ENCODE data around the gene SCN1B. TPM values are rescaled to one million over a fixed set of nuclear protein-coding genes. Genes with fewer than 3 reads are reported as not detected.
A peak's percentile ranks its signal among the peaks of the same experiment; 100 is the strongest.
"Not testable (repeated sequence)": the region's sequence is repeated elsewhere in the genome, so short reads cannot be mapped to it uniquely, and the experiment has no call there.

SCN1B gene
- total RNA-seq, 2 experiments from 2014 or later, result 0.43 to 0.50 TPM

- ChIA-PET CTCF (interaction anchor here (0.8 to 4.2 kb wide), 10 partner anchors 9 to 917 kb away, joined by 3 to 57 read pairs (median 3); partner anchors contain the start of gene ZNF302), POLR2A (interaction anchor here (0.6 to 5.3 kb wide), 9 partner anchors 13 to 337 kb away, joined by 3 to 53 read pairs (median 3); partner anchors contain the start of genes FXYD5, GRAMD1A and ZNF302)
- H3K36me3 Mint-ChIP-seq (ENCODE audit: low read depth), result peaks cover 77% of the 10 kb centered on the region
- peak overlapping the region; percentile 79 for H3K27ac Mint-ChIP-seq
- peak overlapping the region; percentile 40 for H3K4me3 Mint-ChIP-seq
- peaks cover 50% of the 10 kb centered on the region for H3K4me1 Mint-ChIP-seq
- DNase-seq, result peak; percentile 78
- H3K27me3 Mint-ChIP-seq, result no peaks in the 10 kb centered on the region
- H3K9me3 Mint-ChIP-seq, result no peaks in the 10 kb centered on the region
Measured at GRCh38 chr19:35013820-35014754, 16.2 kb upstream of the SCN1B start.

DNA sequence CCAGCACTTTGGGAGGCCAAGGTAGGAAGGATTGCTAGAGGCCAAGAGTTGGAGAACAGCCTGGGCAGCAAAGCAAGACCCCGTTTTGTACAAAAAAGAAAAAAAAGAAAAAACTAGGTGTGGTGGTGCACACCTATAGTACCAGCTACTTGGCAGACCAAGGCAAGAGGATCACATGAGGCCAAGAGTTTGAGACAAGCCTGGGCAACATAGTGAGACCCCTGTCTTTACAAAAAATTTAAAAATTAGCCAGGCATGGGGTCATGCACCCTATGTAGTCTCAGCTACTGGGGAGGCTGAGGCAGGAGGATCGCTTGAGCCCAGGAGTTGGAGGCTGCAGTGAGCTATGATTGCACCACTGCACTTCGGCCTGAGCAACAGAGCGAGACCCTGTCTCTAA is 15.5 kb upstream of the SCN1B start:
- H3K27ac Mint-ChIP-seq, result peak overlapping the region; percentile 79
- peaks cover 75% of the 10 kb centered on the region for H3K36me3 Mint-ChIP-seq (ENCODE audit: low read depth)
- not testable (repeated sequence) for DNase-seq, H3K9me3 Mint-ChIP-seq, H3K27me3 Mint-ChIP-seq, H3K4me3 Mint-ChIP-seq
- ChIA-PET CTCF (interaction anchor here (0.8 to 4.2 kb wide), 8 partner anchors 8 to 916 kb away, joined by 3 to 57 read pairs (median 3); partner anchors contain the start of gene ZNF302), POLR2A (interaction anchor here (0.6 to 5.3 kb wide), 7 partner anchors 13 to 337 kb away, joined by 3 to 53 read pairs (median 4); partner anchors contain the start of genes FXYD5, GRAMD1A and ZNF302)
- H3K4me1 Mint-ChIP-seq, result peaks cover 50% of the 10 kb centered on the region

DNA sequence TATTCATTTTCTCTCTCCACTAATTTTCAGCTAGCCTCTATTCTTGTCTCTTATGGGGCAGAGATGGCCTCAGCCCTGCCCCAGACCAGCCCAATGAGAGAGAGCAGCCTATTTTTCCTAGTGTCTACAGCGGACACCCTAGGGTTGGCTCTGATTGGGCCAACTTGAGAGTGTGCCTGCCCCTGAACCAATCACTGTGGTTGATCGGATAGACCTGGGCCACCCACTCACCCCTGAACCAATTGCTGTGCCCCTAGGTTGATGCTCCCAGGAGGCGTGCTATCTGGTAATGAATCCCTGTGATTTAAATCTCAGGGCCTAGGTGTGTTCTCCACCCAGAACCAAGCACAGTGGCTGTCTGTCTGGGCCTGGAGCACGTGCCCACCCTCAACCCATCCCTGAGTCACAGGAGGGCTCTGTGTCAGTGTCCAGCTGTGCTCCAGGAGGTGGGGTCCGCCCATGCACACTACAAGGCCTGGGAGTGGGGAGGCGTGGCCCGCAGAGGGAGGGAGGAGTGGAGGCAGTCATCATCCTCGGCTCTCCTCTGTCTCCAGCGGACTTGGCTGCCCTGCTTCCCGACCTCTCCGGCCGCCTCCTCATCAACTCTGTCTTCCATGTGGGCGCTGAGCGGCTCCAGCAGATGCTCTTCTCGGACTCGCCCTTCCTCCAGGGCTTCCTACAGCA is 14.9 kb upstream of the SCN1B start:
- Mint-ChIP-seq H3K4me1 (peaks cover 47% of the 10 kb centered on the region), H3K9me3 (no peaks in the 10 kb centered on the region), H3K27me3 (no peaks in the 10 kb centered on the region), H3K27ac (no peak overlapping the region), H3K36me3 (ENCODE audit: low read depth) (peaks cover 71% of the 10 kb centered on the region), H3K4me3 (no peak overlapping the region)
- ChIA-PET CTCF (interaction anchor here (3.8 to 4.2 kb wide), 2 partner anchors 14 to 42 kb away, joined by 20 to 57 read pairs; no protein-coding TSS in a partner anchor), POLR2A (interaction anchor here (0.9 to 5.3 kb wide), 2 partner anchors 14 to 23 kb away, joined by 5 to 53 read pairs; partner anchors contain the start of gene GRAMD1A)
- no peak for DNase-seq

- ChIA-PET CTCF (no interaction called here), POLR2A (interaction anchor here (5.3 kb wide), 1 partner anchor 14 kb away, joined by 53 read pairs; the partner anchor contains the start of gene GRAMD1A)
- Mint-ChIP-seq H3K27ac (no peak overlapping the region), H3K4me3 (no peak overlapping the region), H3K27me3 (no peaks in the 10 kb centered on the region), H3K9me3 (no peaks in the 10 kb centered on the region), H3K4me1 (peaks cover 41% of the 10 kb centered on the region), H3K36me3 (ENCODE audit: low read depth) (peaks cover 72% of the 10 kb centered on the region)
- no peak for DNase-seq
Measured at GRCh38 chr19:35015954-35016351, 14.3 kb upstream of the SCN1B start.

- no peak overlapping the region for H3K4me3 Mint-ChIP-seq
Measured at GRCh38 chr19:35017507-35017906, 12.8 kb upstream of the SCN1B start.

DNA sequence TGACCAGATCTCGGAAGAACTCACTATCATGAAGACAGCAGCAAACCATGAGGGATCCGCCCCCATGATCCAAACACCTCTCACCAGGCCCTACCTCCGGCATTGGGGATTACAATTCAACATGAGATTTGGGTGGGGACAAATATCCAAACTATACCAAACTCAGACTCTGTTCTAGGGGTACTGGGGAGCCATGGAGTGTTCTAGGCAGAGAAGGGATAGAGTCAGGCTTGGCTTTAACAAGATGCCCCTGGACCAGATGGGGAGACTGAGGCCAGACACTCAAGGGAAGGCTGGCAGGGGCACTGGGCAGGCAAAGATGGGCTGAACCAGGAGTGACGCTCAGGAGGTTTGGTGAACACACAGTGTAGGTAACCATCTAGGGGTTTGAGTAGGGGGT is 11.9 kb upstream of the SCN1B start:
- Mint-ChIP-seq H3K9me3 (no peaks in the 10 kb centered on the region), H3K36me3 (ENCODE audit: low read depth) (peaks cover 63% of the 10 kb centered on the region), H3K4me3 (no peak overlapping the region), H3K27ac (no peak overlapping the region), H3K27me3 (no peaks in the 10 kb centered on the region), H3K4me1 (peaks cover 17% of the 10 kb centered on the region)
- ChIA-PET CTCF (no interaction called here), POLR2A (no interaction called here)
- DNase-seq, result no peak

More at GRCh38 chr19:35017507-35017906, 12.8 kb upstream of the SCN1B start:
- no peaks in the 10 kb centered on the region for H3K27me3 Mint-ChIP-seq
- ChIA-PET POLR2A (no interaction called here), CTCF (interaction anchor here (1.1 kb wide), 1 partner anchor 45 kb away, joined by 3 read pairs; no protein-coding TSS in a partner anchor)
- peaks cover 69% of the 10 kb centered on the region for H3K36me3 Mint-ChIP-seq (ENCODE audit: low read depth)
- DNase-seq, result no peak
- H3K9me3 Mint-ChIP-seq, result no peaks in the 10 kb centered on the region
- peaks cover 26% of the 10 kb centered on the region for H3K4me1 Mint-ChIP-seq
- no peak overlapping the region for H3K27ac Mint-ChIP-seq

GRCh38 chr19:35019144-35019543 is 11.1 kb upstream of the SCN1B start:
- H3K4me3 Mint-ChIP-seq, result no peak overlapping the region
- H3K9me3 Mint-ChIP-seq, result no peaks in the 10 kb centered on the region
- H3K27me3 Mint-ChIP-seq, result no peaks in the 10 kb centered on the region
- H3K4me1 Mint-ChIP-seq, result peaks cover 9% of the 10 kb centered on the region
- no peak overlapping the region for H3K27ac Mint-ChIP-seq
- POLR2A ChIA-PET, result no interaction called here
- CTCF ChIA-PET, result no interaction called here
- DNase-seq, result no peak
- peaks cover 61% of the 10 kb centered on the region for H3K36me3 Mint-ChIP-seq (ENCODE audit: low read depth)

DNA sequence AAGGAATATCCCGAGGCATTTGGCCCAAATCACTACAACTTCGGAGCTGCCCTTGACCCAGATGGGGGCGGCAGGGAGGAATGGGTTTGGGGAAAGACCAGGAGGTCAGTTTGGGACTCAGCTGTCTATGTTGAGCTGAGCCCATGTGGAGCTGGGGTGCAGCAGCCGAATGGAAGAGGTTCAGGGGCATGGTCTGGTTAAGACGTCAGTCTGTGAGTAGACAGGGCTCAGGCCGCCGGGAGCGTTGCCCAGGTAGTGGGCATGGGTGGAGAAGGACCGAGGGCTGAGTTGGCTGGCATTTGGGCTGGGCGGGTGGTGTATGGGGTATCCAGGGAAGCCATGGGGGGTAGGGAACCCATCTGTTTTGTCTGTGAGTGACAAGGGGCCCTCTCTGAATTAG is 9.3 kb upstream of the SCN1B start:
- Mint-ChIP-seq H3K4me3 (no peak overlapping the region), H3K27ac (no peak overlapping the region), H3K36me3 (ENCODE audit: low read depth) (peaks cover 55% of the 10 kb centered on the region), H3K9me3 (no peaks in the 10 kb centered on the region), H3K4me1 (no peaks in the 10 kb centered on the region), H3K27me3 (no peaks in the 10 kb centered on the region)
- POLR2A ChIA-PET, result no interaction called here
- DNase-seq, result no peak
- CTCF ChIA-PET, result no interaction called here

GRCh38 chr19:35021596-35021995 is 8.7 kb upstream of the SCN1B start:
- Mint-ChIP-seq H3K27me3 (no peaks in the 10 kb centered on the region), H3K4me3 (no peak overlapping the region), H3K9me3 (no peaks in the 10 kb centered on the region), H3K27ac (no peak overlapping the region), H3K4me1 (no peaks in the 10 kb centered on the region), H3K36me3 (ENCODE audit: low read depth) (peaks cover 58% of the 10 kb centered on the region)
- ChIA-PET CTCF (no interaction called here), POLR2A (no interaction called here)
- DNase-seq, result no peak

DNA sequence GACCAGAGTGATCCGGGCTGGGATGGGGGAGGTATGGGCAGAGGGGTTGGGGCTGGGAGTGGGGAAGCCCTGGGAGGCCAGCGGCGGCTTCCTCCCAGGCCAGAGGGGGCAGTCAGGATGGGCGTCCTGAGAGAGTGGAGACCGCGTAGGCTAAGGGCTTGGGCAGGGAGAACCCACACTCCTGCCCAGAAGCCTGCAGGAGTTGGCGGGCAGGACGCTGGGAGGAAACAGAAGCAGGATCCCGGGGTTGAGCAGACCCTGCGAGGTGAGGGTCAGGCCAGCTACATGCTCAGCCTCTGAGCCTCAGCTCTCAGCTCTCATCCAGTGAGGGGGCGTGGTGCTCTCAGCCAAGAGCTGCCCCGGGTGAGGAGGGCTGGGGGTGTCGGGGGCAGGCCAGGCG is 7.8 kb upstream of the SCN1B start:
- H3K36me3 Mint-ChIP-seq (ENCODE audit: low read depth), result peaks cover 60% of the 10 kb centered on the region
- H3K4me1 Mint-ChIP-seq, result no peaks in the 10 kb centered on the region
- no peak for DNase-seq
- no peak overlapping the region for H3K27ac Mint-ChIP-seq
- H3K9me3 Mint-ChIP-seq, result no peaks in the 10 kb centered on the region
- POLR2A ChIA-PET, result no interaction called here
- CTCF ChIA-PET, result interaction anchor here (0.8 kb wide), 1 partner anchor 8 kb away, joined by 3 read pairs; no protein-coding TSS in a partner anchor
- no peak overlapping the region for H3K4me3 Mint-ChIP-seq
- no peaks in the 10 kb centered on the region for H3K27me3 Mint-ChIP-seq

GRCh38 chr19:35023428-35023827 is 6.8 kb upstream of the SCN1B start:
- no peak overlapping the region for H3K27ac Mint-ChIP-seq
- ChIA-PET POLR2A (no interaction called here), CTCF (no interaction called here)
- no peaks in the 10 kb centered on the region for H3K9me3 Mint-ChIP-seq
- H3K4me3 Mint-ChIP-seq, result no peak overlapping the region
- no peaks in the 10 kb centered on the region for H3K4me1 Mint-ChIP-seq
- DNase-seq, result no peak
- no peaks in the 10 kb centered on the region for H3K27me3 Mint-ChIP-seq
- H3K36me3 Mint-ChIP-seq (ENCODE audit: low read depth), result peaks cover 57% of the 10 kb centered on the region

- POLR2A ChIA-PET, result no interaction called here
- no peaks in the 10 kb centered on the region for H3K4me1 Mint-ChIP-seq
- no peak overlapping the region for H3K27ac Mint-ChIP-seq
- CTCF ChIA-PET, result no interaction called here
- peaks cover 54% of the 10 kb centered on the region for H3K36me3 Mint-ChIP-seq (ENCODE audit: low read depth)
- DNase-seq, result no peak
- H3K9me3 Mint-ChIP-seq, result no peaks in the 10 kb centered on the region
- no peaks in the 10 kb centered on the region for H3K27me3 Mint-ChIP-seq
- no peak overlapping the region for H3K4me3 Mint-ChIP-seq
Measured at GRCh38 chr19:35024095-35024494, 6.2 kb upstream of the SCN1B start.

GRCh38 chr19:35025969-35026368 is 4.3 kb upstream of the SCN1B start:
- Mint-ChIP-seq H3K4me1 (peaks cover 3% of the 10 kb centered on the region), H3K9me3 (no peaks in the 10 kb centered on the region), H3K36me3 (ENCODE audit: low read depth) (peaks cover 44% of the 10 kb centered on the region), H3K4me3 (no peak overlapping the region), H3K27ac (no peak overlapping the region), H3K27me3 (peaks cover 1% of the 10 kb centered on the region)
- CTCF ChIA-PET, result interaction anchor here (1.6 kb wide), 1 partner anchor 18 kb away, joined by 5 read pairs; no protein-coding TSS in a partner anchor
- POLR2A ChIA-PET, result no interaction called here
- no peak for DNase-seq

All from activated CD4-positive, alpha-beta memory T cell treated with anti-CD3 and anti-CD28 coated beads, Interleukin-2, amount 10 ng/mL, durations not matched to agents 7 days and 5 days (primary cell).